Spinal cord (tissue), 10 donors: ENCODE results near the gene MISP3. TPM values are rescaled to one million over a fixed set of nuclear protein-coding genes. Genes with fewer than 3 reads are reported as not detected.
"Not testable (repeated sequence)": the region's sequence is repeated elsewhere in the genome, so short reads cannot be mapped to it uniquely, and the experiment has no call there.

Source experiments
- DNase-seq, 6 donors: peaks; one replicate each; pipeline versions ENCODE4 v3.0.0 to v3.0.0-alpha.2; 2013 to 2015; ENCODE audit warnings: low spot score in 6 of 6, low read depth in 4 of 6
- H3K27ac ChIP-seq: one replicate; pipeline ENCODE4 v1.5.1; 2013; ENCODE audit warnings: low read depth, low read length, control low read depth
- H3K27me3 ChIP-seq: one replicate; pipeline ENCODE4 v1.6.1; 2013; ENCODE audit warnings: low read length; ENCODE audit not compliant: control insufficient read depth, insufficient read depth
- H3K36me3 ChIP-seq: one replicate; pipeline ENCODE4 v1.6.1; 2013; ENCODE audit warnings: low read length; ENCODE audit not compliant: control insufficient read depth, insufficient read depth
- H3K4me1 ChIP-seq: one replicate; pipeline ENCODE4 v1.6.1; 2013; ENCODE audit warnings: low read length; ENCODE audit not compliant: control insufficient read depth, insufficient read depth
- H3K4me3 ChIP-seq: one replicate; pipeline ENCODE4 v1.5.1; 2013; ENCODE audit warnings: low read depth, low read length, control low read depth
- H3K9me3 ChIP-seq: one replicate; pipeline ENCODE4 v1.6.1; 2013; ENCODE audit warnings: low read length; ENCODE audit not compliant: control insufficient read depth, insufficient read depth
- WGBS: methylation state at CpG from one replicate; pipeline ENCODE4 v1.1.5; 2013; ENCODE audit warnings: missing lambda C conversion rate; ENCODE audit not compliant: insufficient coverage; 5-methylcytosine and 5-hydroxymethylcytosine counted together
- polyA plus RNA-seq, 2 donors: library from polyadenylated mRNA; unstranded; fragments of 120-200 nt; gene quantifications; one replicate each; pipeline ENCODE4 v1.2.1, GENCODE V29; 2013; ENCODE audit not compliant: insufficient read length in 2 of 2
- total RNA-seq, 2 donors: library from RNA; depleted of rRNA in 1 of 2; stranded (reverse); fragments of 120-200 nt in 1 of 2; fragments of >200 nt in 1 of 2; gene quantifications; one replicate each; pipeline versions ENCODE4 v1.2.3 to v1.2.4, GENCODE V29; 2013 to 2014
- donor health status: healthy.

The MISP3 gene
- total and polyA plus RNA-seq, 4 donors, result 1.2 to 12.4 (median 8.1) TPM

DNA sequence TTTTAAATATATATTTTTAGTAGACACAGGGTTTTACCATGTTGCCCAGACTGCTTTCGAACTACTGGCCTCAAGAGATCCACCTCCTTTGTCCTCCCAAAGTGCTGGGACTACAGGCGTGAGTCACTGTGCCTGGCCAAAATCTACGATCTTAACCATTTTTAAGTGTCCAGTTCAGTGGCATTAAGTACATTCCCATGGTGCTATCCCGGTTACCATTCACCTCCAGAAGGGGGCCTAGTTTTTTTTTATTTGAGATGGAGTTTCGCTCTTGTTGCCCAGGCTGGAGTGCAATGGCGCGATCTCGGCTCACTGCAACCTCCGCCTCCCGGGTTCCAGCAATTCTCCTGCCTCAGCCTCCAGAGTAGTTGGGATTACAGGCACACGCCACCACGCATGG is 37.4 kb upstream of the MISP3 start:
- not testable (repeated sequence) for H3K9me3 ChIP-seq, H3K27me3 ChIP-seq, H3K4me3 ChIP-seq, H3K27ac ChIP-seq, H3K36me3 ChIP-seq, DNase-seq
- 87% methylated on average over 8 of the region's 12 CpGs for WGBS
- peaks cover 17% of the 10 kb centered on the region for H3K4me1 ChIP-seq

DNA sequence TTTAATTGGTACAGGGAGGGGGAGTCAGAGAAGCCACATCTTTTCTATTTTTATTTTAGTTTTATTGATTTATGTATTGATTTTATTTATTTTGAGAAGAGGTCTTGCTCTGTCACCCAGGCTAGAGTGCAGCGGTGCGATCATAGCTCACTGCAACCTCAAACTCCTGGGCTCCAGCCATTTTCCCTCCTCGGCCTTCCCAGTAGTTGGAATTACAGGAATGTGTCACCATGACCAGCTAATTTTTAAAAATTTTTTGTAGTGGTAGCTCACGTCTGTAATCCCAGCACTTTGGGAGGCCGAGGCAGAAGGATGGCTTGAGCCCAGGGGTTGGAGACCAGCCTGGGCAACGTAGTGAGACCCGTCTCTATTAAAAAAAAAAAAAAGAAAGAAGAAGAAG is 36.9 kb upstream of the MISP3 start:
- peaks cover 17% of the 10 kb centered on the region for H3K4me1 ChIP-seq
- no peaks in the 10 kb centered on the region for H3K36me3 ChIP-seq
- H3K27ac ChIP-seq, result no peak overlapping the region
- H3K4me3 ChIP-seq, result no peak overlapping the region
- DNase-seq, result no peak
- WGBS, result 80% methylated on average over 2 of the region's 7 CpGs
- peaks cover 6% of the 10 kb centered on the region for H3K27me3 ChIP-seq
- no peaks in the 10 kb centered on the region for H3K9me3 ChIP-seq

DNA sequence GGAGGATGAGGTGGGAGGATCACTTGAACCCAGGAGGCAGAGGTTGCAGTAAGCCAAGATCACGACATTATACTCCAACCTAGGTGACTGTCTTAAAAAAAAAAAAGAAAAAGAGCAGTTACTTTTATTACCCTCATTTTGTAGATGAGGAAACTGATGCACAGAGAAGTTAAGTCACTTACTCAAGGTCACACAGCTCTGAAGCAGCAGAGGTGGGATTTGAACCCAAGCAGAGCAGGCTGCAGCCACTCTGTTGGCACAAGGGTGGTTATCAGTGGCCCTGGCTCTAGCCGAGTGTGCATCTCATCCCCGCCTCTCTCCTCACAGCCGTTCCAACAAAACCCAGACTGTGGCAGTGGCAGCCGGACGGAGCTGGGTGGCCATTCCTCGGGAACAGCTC is 33.4 kb upstream of the MISP3 start:
- H3K27me3 ChIP-seq, result no peaks in the 10 kb centered on the region
- H3K4me3 ChIP-seq, result no peak overlapping the region
- no peak overlapping the region for H3K27ac ChIP-seq
- H3K36me3 ChIP-seq, result no peaks in the 10 kb centered on the region
- no peaks in the 10 kb centered on the region for H3K4me1 ChIP-seq
- 90% methylated on average over 5 of the region's 7 CpGs for WGBS
- no peaks in the 10 kb centered on the region for H3K9me3 ChIP-seq
- DNase-seq, result no peak

DNA sequence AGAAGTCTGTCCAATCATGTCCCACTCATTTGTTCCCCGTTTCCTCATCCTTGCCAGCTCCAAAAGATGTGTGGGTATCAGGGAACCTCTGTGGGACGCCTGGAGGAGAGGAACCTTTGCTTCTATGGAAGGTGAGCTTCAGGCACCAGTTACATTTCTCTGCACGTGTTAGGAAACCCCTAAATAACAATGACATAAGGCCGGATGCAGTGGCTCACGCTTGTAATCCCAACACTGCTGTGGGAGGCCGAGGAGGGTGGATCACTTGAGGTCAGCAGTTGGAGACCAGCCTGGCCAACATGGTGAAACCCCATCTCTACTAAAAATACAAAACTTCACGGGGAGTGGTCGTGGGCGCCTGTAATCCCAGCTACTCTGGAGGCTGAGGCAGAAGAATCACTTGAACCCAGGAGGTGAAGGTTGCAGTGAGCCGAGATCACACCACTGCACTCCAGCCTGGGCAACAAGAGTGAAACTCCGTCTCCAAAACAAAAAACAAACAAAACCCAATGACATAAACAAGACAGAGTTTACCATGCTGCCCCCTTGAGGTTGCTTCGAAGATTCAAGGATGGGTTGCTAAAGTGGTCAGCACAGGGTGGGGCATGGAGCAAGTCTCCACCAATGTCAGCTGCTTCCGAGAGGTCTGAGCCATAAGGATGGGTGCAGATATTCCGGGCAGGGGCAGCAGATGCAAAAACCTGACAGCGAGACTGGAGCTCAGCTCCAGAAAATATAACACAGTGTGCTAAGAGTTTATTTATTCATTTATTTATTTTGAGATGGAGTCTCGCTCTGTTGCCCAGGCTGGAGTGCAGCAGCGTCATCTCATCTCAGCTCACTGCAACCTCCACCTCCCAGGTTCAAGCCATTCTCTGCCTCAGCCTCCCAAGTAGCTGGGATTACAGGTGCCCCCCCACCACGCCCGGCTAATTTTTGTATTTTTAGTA is 29.7 kb upstream of the MISP3 start:
- DNase-seq, result peak in 3 of 6 donors; percentile 42 to 82 (median 78)
- H3K4me1 ChIP-seq, H3K27ac ChIP-seq, H3K4me3 ChIP-seq, H3K9me3 ChIP-seq, H3K36me3 ChIP-seq, H3K27me3 ChIP-seq: not testable (repeated sequence)
- WGBS, result 59% methylated on average over 7 of the region's 19 CpGs

DNA sequence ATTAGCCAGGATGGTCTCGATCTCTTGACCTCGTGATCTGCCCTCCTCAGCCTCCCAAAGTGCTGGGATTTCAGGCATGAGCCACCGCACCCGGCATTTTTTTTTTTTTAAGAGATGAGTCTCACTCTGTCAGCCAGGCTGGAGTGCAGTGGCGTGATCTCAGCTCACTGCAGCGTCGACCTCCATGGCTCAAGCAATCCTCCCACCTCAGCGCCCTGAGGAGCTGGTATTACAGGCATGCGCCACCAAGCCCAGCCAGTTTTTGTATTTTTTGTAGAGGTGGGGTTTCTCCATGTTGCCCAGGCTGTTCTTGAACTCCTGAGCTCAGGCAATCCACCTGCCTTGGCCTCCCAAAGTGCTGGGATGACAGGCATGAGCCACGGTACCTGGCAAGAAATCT is 24.7 kb upstream of the MISP3 start:
- DNase-seq, result not testable (repeated sequence)

DNA sequence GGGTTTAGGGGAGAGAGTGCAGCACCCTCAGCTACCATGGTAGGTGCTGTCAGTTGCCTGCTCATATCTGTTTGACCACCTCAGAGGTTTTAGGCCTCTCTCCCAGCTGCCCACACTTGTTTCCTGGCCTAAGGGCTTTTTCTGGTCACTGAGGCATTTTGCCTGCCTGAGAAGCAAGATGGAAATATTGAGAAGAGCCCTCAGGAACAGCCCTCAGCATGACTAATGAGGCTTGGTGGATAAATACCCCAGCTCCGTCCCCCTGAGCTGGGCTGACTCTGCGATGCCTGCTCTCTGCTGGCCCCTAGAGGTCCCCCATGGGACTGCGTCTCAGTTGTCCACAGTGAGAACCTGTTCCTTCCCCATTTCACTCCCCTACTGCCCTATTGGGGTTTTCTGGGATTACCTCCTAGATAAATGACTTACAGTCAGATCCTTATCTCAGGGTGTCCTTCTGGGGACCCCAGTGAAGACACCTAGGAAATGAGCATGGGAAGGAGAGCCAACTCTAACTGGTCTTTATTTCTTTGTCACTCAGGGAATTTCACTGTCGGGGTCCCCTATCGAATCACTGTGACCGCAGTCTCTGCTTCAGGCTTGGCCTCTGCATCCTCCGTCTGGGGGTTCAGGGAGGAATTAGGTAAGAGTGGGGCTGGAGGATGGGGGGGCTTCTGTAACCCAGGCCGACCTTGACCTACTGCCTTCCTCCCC is 24.0 kb upstream of the MISP3 start:
- Histone ChIP-seq H3K9me3 (no peaks in the 10 kb centered on the region), H3K27me3 (no peaks in the 10 kb centered on the region), H3K4me1 (no peaks in the 10 kb centered on the region), H3K4me3 (no peak overlapping the region), H3K27ac (no peak overlapping the region), H3K36me3 (peaks cover 27% of the 10 kb centered on the region)
- WGBS, result 71% methylated on average over 6 of the region's 8 CpGs
- DNase-seq, result no peak

More for the DNA sequence above, 24.7 kb upstream of the MISP3 start:
- not testable (repeated sequence) for H3K4me3 ChIP-seq, H3K4me1 ChIP-seq, H3K27me3 ChIP-seq, H3K27ac ChIP-seq, H3K9me3 ChIP-seq
- H3K36me3 ChIP-seq, result peaks cover 23% of the 10 kb centered on the region
- 89% methylated on average over 4 of the region's 10 CpGs for WGBS

DNA sequence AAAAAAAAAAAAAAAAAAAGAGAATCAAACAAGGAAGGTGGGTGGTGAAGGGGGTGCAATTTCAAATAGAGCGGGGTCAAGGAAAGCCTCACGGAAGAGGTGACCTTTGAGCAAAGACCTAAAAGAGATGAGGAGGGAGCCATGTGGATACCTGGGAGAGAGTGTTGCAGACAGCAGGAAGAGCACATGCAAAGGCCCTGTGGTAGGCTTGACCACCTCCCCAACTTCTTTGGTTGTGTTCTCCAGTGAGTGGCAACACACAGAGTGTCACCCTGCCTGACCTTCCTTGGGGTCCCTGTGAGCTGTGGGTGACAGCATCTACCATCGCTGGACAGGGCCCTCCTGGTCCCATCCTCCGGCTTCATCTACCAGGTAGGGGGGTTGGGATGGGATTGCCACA is 22.1 kb upstream of the MISP3 start:
- H3K36me3 ChIP-seq, result peaks cover 33% of the 10 kb centered on the region
- no peaks in the 10 kb centered on the region for H3K9me3 ChIP-seq
- H3K4me1 ChIP-seq, result no peaks in the 10 kb centered on the region
- no peaks in the 10 kb centered on the region for H3K27me3 ChIP-seq
- 100% methylated on average over 4 of the region's 4 CpGs for WGBS
- no peak overlapping the region for H3K4me3 ChIP-seq
- no peak for DNase-seq
- no peak overlapping the region for H3K27ac ChIP-seq

DNA sequence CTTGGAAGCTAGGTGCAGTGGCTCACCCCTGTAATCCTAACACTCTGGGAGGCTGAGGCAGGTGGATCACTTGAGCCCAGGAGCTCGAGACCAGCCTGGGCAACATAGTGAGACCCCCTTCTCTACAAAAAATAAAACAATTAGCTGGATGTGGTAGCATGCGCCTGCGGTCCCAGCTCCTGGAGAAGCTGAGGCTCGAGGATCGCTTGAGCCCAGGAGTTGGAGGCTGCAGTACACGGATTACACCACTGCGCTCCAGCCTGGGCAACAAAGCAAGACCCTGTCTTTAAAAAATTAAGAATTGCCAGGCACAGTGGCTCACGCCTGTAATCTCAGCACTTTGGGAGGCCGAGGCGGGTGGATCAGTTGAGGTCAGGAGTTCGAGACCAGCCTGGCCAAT is 21.6 kb upstream of the MISP3 start:
- DNase-seq, H3K4me1 ChIP-seq, H3K27ac ChIP-seq, H3K4me3 ChIP-seq, H3K27me3 ChIP-seq, H3K9me3 ChIP-seq: not testable (repeated sequence)
- 80% methylated on average over 7 of the region's 11 CpGs for WGBS
- H3K36me3 ChIP-seq, result peaks cover 33% of the 10 kb centered on the region

DNA sequence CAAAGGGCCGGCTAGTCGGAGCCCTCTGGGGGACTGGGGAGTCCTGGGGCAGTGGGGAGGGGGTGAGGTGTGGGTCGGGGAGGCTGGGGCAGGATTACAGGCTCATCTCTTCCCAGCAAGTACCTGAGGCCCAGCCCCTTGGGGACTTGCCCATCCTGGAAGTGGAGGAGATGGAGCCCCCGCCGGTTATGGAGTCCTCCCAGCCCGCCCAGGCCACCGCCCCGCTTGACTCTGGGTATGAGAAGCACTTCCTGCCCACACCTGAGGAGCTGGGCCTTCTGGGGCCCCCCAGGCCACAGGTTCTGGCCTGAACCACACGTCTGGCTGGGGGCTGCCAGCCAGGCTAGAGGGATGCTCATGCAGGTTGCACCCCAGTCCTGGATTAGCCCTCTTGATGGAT is 20.6 kb upstream of the MISP3 start:
- no peak for DNase-seq
- peaks cover 5% of the 10 kb centered on the region for H3K4me1 ChIP-seq
- H3K27me3 ChIP-seq, result no peaks in the 10 kb centered on the region
- H3K4me3 ChIP-seq, result no peak overlapping the region
- H3K27ac ChIP-seq, result no peak overlapping the region
- H3K9me3 ChIP-seq, result no peaks in the 10 kb centered on the region
- 77% methylated on average over 6 of the region's 9 CpGs for WGBS
- peaks cover 28% of the 10 kb centered on the region for H3K36me3 ChIP-seq
